GM18858 (cell line): ENCODE measurements around the gene GNB5.
A peak's percentile ranks its signal among the peaks of the same experiment; 100 is the strongest.
"Not testable (repeated sequence)": the region's sequence is repeated elsewhere in the genome, so short reads cannot be mapped to it uniquely, and the experiment has no call there.

Experiments
- ATAC-seq: cut with Tn5 transposase; IDR thresholded peaks from one replicate; pipeline ENCODE4 v1.9.1; 2021; ENCODE audit not compliant: unreplicated experiment

GNB5 gene

DNA sequence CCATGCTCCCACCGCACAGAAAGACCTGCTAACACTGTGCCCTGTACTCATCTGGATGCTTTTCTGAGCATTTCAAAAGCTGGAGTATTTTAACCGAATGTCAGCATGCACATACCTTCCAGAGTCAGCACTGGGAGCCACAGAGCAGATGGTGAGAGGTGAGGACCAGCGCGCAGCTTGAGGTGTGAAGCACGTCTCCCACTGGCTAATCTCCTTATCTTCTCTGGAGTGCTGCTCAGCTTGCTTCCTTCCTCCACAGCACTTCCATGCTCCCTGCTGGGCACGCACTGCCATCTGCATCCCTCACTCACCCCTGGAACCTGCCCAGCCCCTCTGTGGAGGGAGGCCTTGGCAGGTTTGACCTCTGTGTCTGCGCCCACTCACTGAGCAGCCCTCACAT, at the start of gene GNB5:
Gene GNB5, minus strand, starts transcription at position 186 of the 400 bp plus-strand sequence. CDS start 6,716 bp downstream, outside the sequence.
- no peak for ATAC-seq

- ATAC-seq: no peak
These were observed 49.0 kb upstream of the GNB5 start for GRCh38 chr15:52240166-52240565.

DNA sequence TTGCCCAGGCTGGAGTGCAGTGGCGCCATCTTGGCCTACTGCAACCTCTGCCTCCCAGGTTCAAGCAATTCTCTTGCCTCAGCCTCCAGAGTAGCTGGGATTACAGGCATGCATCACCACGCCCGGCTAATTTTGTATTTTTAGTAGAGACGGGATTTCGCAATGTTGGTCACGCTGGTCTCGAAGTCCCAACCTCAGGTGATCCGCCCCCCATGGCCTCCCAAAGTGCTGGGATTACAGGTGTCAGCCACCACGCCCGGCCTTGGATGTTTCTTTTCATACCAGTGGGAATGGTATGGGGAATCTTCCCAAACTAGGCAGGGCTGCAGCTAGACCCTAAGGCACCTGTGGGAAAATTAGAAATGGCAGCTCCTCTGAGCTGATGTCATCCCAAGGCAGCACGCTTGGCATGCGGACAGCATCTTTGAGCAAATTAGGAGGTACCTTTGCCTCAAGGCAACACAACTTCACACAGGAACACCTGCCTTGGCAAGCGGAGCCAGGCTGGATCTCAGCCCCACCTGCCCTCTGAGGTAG, 47.9 kb upstream of the GNB5 start:
- ATAC-seq: not testable (repeated sequence)

DNA sequence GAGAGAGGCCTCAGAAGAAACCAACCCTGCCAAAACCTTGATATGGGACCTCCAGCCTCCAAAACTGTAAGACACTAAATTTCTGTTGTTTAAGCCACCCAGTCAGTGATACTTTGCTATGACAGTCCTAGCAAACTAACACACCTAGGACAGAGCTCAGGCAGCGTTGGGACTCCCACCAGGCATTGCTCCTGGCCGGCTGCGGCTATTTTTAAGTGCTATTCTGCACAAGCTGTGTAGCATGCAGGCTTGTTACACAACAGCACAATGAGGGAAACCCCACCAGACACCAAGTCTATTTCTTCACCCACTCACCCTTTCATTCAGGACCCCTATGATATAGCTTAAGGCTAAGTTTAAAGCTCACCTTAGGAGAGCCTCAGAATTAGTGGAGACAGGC, 47.0 kb upstream of the GNB5 start:
- no peak for ATAC-seq

DNA sequence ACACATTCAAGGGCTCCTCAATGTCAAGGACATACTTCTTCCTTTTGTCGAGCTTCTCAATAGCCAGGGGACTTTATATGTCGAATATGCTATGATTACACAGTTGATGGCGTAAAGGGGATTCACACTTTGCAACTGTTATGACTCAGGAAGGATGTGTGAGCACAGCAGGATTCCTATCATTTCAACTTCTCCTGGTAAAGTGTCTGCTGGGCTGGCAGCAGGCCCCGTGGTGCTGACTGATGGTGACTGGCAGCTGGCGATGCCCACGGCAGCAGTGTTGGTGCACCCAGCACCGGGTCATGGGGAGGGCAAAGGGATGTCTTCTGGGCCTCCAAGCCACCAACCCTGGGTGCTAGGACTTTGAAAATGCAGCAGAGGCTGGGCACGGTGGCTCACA, 44.8 kb upstream of the GNB5 start:
- ATAC-seq: no peak

- no peak for ATAC-seq
These were observed 43.7 kb upstream of the GNB5 start for GRCh38 chr15:52234596-52235541.

- ATAC-seq: peak; percentile 48
These were observed 42.2 kb upstream of the GNB5 start for GRCh38 chr15:52233405-52233804.

- peak; percentile 60 for ATAC-seq
These were observed 41.1 kb upstream of the GNB5 start for GRCh38 chr15:52232327-52232726.

- ATAC-seq: no peak
These were observed 38.9 kb upstream of the GNB5 start for GRCh38 chr15:52230073-52230472.

DNA sequence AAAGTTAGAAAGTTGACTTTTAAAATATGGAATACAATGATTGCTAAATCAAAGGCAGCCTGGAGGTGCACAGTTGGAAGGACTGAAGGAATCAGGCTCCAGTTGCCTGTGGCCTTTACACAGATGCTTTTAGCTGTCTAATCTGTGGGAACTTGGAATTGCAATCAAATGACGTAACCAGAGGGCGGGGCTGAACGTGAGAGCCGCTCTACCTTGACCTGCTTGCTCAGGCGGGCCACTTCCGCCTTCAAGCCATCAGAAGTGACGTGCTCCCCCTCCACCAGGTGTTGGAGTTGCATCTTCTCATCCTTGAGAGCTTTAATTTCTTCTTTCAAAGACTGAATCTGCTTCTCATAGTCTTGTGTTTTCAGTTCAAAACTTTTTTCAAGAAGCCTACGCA, 37.7 kb upstream of the GNB5 start:
- ATAC-seq: no peak

GRCh38 chr15:52227456-52227855, 36.3 kb upstream of the GNB5 start:
- ATAC-seq: peak; percentile 80

GRCh38 chr15:52225230-52225629, 34.0 kb upstream of the GNB5 start:
- ATAC-seq: no peak

GRCh38 chr15:52224211-52224610, 33.0 kb upstream of the GNB5 start:
- no peak for ATAC-seq

DNA sequence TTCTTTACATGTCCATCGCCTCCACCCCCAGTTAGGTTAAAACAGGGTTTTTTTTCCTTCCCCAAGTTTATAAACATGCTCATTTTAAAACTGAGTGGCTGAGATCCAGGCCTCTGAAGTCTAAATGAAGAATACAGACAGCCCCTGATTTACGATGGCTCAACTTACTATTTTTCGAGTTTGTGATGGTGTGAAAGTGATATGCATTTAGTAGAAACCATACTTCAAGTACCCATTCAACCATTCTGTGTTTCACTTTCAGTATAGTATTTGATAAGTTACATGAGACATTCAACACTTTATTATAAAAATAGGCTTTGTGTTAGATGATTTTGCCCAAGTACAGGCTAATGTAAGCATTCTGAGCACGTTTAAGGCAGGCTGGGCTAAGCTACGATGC, 30.5 kb upstream of the GNB5 start:
- peak; percentile 65 for ATAC-seq

GRCh38 chr15:52220937-52221660, 29.9 kb upstream of the GNB5 start:
- peak; percentile 3 for ATAC-seq

DNA sequence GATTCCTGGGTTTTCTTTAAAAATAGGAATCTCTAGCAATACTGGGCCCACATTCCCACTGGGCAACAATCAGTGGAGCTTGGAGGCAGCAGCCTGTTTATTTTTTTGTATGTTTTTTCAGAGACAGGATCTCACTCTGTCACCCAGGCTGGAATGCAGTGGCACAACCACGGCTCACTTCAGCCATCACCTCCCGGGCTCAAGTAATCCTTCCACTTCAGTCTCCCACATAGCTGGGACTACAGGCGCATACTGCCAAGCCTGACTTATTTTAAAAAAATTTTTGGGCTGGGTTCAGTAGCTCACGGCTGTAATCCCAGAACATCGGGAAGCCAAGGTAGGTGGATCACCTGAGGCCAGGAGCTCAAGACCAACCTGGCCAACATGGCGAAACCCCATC, 29.1 kb upstream of the GNB5 start:
- no peak for ATAC-seq

DNA sequence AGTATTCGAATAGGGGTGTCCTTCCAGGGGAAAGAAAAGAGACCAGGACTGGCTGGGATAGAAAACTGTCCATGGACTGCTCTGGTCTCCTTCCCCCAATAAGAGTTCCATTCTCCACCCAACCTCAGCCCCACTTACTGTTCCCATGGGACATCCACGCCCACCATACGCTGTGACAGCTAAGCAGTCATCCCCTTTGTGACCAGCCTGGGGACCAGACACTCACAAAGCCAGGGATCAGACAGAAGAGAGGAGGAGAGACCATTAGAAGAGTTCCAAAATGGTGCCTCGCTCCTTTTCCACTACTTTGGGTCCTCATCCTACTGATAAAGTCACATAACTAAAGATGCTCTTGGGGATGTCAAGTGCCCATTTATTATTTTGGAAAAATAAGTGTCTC, 27.6 kb upstream of the GNB5 start:
- no peak for ATAC-seq

DNA sequence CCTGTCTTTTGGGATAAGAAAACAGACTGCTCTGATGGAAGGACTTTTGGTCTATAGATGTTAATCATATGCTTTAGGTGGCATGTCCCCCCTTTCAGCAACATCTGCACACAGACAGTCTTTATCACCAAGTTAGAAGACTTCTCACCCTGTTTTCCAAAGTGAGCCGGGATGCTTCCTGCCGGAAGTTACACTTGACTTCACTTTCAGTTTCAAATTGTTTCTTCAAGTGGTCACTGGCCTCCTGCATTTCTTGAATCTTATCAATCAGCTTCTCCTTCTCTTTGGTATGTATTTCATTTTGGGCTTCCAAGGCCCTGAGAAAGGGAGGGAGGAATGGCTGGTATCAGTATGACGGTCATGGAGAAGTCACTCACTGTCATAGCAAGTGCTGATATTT, 27.2 kb upstream of the GNB5 start:
- no peak for ATAC-seq

GRCh38 chr15:52217186-52217585, 26.0 kb upstream of the GNB5 start:
- ATAC-seq: no peak

DNA sequence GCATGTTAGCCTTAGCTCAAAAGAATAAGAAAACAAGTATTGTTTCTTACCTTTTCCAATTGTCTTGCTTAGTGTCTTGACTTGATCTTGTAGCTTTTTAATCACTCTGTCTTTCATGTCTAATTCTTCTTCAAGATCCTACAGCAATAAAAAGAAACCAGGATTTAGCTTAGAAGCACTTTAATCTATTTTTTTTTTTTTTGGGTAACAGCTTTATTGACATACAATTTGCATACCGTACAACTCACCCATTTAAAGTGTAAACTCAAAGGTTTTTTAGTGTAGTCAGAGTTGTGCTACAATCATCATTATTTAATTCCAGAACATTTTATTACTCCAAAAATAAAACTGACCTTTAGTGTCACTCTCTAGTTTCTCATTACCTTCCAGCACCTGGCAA, 23.4 kb upstream of the GNB5 start:
- ATAC-seq: no peak

- no peak for ATAC-seq
These were observed 22.0 kb upstream of the GNB5 start for GRCh38 chr15:52213206-52213605.
